GM18861 (cell line): Measurements from ENCODE around the gene C16orf74.

Experiments used
- ATAC-seq: cut with Tn5 transposase; IDR thresholded peaks from one replicate; pipeline ENCODE4 v1.9.1; 2021; ENCODE audit not compliant: unreplicated experiment

Gene C16orf74

DNA sequence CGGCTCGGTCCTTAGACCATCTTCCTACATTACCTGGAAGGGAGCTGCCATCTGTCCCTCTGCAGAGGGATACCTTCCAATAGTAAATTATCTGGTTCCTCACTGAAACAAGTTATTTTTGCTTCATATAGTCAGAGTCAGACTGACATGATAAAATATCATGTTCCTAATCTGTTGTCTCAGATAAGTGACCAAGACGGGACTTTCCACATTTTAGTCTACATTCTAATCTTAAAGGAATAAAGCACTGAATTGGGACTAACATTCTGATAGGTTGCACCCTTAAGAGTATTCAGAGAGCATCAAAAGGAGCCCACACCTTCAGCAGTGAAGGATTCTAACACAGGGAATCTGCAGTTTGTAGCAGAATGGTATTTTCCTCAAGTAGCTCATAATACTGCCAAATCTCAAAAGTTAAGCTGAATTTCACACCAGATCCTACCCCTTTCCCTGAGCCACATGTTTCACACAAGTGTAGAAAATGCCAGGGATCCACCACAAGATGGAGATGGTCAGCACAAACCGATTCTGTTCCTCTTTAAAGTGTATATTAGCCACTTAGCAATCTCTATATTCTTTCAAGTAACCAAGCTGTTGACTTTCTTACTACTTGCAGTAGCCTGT, 75.5 kb downstream of the C16orf74 start:
- no peak for ATAC-seq

DNA sequence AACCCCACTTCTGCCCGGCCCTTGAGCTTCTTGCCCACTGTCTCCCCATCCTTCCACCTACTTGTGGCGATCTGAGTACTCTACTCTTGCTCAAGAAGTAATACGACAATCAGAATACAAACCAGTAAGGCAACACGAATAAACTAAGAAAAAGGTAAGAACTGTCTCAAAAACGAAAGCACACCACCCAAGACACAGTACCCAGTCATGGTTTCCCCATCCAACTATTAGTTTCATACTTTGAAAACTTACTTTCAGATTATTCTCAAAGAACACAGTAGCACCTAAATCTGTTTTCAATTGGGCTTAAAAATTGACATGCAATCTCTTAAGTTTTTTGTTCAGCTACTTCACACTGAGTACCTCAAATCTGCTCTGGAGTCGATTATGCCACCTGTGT, 76.1 kb downstream of the C16orf74 start:
- ATAC-seq: no peak

DNA sequence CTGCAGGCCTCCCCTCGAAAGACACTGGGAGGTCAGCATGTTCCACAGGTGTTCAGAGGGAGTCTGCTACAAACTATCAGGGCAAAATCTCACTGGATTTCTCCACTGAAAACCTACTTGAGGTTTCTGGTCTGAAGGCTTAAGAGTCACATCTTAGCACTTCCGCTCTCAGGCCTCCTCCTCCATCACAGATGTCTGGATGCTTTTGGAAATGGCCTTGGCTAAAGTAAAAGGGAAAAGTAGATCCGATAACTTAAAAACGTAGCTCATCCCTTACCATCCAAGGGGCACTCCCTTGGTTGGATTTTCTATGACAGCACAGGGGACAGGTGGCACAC, 76.5 kb downstream of the C16orf74 start:
- ATAC-seq: no peak

DNA sequence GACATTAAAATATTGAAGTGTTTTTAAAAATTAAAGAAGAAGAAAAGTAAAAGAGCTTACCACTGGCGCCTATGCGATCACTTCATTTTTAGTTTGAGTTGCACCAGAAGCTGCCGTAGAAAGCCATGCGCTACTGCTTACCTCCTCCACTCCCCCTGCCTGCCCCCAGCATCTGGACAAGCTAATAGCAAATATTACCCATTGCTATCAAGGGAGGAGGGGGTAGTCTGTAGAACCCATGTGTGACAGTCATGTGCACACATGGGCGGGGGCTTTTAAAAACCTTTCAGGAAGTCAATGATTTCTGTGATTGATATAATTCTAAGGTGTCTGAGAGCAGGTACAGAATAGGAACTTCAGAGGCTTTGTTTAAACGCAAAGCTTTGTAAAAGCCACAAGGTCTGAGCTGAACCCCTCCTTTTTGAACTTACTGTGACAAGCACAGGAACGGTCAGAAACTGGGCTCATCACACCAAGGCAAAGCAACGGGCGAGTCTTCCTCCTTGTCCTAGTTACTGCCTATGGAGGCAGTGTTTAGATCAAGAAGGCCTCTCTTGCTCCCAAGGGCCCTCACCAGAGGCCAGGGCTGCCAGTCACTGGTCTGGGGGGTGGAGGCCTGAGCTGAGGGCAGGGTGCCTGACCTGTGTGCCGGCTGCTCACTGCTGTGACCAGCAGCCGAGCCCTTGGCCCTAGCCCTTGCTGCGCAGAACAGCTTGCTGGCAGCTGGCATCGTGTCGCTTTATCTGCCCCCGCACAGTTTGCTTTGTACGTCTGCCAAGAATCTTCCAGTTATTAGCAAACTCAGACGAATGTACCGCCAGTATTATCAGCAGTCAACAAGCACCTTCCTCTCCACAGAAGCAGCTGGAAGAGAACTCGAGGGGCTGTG, 77.1 kb downstream of the C16orf74 start:
- ATAC-seq: no peak

DNA sequence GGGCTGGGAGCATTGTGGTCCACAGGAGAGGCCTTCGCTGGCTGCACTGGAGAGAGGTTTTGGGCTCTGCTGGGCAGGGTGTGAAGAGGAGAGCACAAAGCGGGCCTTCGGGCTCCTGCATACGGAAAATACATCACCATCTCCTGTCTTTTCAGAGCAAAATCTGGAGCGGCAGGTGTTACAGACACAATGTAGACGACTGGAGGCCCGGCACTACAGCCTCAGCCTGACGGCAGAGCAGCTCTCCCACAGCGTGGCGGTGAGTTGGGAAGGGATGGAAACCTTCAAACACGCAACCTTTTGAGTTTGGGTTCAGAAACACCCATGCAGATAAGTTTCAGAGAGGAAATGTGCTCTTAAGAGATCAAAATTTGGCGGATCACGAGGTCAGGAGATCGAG, 80.1 kb downstream of the C16orf74 start:
- ATAC-seq: no peak

DNA sequence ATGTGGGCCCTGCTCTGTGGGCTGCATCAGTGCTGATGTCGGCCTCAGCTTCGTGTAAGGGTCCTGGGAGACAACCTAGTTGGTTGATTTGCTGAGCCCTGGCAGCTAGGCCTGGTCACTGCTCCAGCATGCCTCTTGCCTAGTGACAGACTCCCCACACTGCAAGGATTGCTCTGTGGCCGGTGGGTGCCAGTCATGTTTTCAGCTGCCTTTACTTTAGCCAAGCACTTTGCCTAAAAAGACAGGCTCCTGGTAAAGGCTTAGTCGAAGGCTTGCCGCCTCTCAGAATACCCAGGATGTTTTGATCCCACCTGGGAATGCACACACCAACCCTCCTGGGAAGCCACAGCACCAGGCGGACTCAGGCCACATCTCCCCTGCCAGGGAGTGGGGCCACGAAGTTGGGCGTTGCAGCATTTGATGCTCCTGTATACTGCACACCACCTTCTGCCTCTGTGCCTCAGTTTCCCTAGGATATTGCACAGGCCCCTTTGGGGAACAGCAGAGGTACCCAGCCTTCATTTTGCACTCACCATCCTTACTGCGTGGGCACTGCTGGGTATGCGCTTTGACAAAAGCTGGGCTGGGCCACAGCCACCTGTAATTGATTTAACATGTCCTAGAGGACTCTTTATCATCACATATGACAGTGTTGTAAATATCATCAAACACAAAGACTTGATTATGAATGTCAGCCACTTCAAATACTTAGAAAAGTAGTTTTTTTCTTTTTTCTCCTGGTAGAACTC, 82.0 kb downstream of the C16orf74 start:
- no peak for ATAC-seq

DNA sequence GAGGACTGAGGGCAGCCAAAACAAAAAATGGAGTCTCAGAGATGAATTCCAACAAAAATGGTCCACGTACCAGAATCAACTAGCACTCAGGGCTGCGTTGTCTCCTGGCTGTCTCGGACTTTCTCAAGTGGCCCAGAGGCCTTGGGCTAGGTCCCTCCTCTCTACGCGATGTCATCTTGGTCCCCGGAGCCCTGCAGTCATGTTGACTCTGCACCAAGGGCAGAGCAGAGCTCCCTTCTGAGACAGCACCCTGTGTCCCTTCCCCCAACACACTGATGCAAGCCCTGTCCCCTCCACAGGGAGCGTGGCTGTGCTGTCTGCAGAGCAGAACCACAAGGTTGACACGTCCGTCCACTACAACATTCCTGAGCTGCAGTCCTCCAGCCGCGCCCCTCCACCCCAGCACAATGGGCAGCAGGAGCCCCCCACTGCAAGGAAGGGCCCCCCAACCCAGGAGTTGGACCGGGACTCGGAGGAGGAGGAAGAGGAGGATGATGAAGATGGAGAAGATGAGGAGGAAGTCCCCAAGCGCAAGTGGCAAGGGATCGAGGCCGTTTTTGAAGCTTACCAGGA, 83.0 kb downstream of the C16orf74 start:
- ATAC-seq: no peak

DNA sequence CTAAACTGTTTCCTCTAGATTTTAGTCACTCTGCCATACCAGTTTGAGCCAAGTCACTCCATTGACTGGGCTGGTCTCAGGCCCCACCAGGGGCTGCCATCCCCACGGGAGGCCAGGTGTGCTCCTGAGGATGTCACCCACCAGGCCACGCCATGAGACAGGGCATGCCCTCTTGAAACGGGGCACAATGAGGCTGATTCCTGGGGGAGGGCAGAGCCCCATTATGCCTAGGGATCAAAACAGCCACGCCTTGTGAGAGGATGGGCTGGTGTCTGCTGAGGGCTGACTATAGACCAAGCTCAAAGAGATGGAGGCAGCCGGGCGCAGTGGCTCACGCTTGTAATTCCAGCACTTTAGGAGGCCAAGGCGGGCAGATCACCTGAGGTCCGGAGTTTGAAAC, 83.6 kb downstream of the C16orf74 start:
- ATAC-seq: no peak

DNA sequence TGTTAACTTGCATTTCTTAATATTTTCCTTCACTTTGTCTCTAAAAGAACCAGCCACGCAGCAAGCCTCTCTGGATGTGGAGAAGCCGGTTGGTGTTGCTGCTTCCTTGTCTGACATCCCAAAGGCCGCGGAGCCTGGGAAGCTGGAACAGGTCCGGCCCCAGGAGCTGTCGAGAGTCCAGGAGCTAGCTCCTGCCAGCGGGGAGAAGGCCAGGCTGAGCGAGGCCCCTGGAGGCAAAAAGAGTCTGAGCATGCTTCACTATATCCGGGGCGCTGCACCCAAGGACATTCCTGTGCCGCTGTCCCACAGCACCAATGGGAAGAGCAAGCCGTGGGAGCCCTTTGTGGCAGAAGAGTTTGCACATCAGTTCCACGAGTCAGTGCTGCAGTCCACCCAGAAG, 85.0 kb downstream of the C16orf74 start:
- ATAC-seq: no peak

DNA sequence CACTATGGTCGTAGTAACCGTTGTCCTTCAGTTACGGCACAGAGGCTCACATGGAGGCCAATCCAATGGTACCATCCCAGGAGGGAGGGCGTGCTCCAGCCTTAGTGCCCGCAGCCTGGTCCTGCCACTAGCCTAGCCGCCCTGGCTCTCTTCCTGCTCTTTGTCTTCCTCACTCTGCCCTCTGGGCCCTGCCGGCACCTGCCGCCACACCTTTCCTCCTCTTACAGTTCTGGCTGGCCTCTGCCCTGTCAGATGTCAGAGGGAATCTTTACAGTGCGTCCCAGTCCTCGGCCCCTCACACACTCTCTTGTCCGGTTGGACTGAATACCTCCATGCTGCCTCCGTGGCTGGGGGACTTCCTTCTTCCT, 85.5 kb downstream of the C16orf74 start:
- ATAC-seq: no peak

DNA sequence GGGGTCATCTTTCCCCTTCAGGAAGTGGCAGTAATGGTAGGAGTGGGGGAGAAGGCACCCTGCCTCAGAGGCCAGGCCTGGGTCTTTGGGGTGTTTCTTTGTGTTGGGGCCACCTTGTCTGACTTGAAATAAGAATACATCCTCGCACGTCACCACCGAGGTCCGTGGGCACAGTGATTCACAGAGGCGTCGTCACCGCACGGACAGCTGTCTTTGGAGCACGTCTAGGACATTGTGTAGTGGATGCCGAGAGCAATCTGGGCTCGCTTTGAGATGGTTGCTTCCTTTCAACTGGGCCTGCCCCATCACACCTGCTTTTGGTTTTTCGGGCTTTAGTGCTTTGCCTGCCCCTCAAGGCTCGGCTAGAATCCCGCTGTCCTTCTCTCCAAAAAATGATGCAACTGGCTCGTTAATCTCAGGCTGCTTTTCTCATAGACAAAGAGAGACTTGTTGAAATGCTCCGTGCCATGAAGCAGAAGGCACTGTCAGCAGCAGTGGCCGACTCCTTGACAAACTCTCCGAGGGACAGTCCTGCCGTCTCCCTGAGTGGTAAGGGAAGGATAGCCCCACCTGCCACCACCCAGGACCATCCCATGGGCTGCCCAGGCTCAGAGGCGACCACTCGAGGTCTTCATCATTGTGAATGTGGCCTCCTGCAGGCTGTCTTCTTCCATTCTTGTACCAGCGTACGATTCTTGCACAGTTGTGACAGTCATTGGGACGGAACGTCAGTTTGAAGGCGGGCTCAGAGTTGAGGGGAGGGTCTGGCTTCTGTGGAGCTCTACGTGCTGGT, 86.1 kb downstream of the C16orf74 start:
- ATAC-seq: no peak

DNA sequence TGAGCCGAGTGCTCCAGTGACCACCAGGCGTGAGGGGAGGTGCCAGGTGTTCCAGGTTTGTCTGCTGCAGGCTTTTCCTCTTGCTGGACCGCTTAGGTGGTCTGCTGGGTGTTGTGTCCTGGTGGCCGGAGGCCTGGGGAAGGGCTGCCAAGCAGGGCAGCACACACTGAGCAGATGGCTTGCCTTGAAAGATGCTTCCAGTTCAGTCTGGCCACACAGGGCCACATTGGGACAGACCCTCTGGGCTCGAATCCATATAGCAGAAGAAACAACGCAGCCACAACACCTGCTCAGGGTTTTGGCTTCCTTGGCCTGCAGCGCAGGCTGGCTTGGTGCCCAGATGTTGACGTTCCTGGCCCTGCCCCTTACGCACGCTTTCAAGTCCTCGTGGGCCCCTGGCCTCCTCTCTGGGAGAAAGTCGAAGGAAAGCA, 87.0 kb downstream of the C16orf74 start:
- no peak for ATAC-seq

DNA sequence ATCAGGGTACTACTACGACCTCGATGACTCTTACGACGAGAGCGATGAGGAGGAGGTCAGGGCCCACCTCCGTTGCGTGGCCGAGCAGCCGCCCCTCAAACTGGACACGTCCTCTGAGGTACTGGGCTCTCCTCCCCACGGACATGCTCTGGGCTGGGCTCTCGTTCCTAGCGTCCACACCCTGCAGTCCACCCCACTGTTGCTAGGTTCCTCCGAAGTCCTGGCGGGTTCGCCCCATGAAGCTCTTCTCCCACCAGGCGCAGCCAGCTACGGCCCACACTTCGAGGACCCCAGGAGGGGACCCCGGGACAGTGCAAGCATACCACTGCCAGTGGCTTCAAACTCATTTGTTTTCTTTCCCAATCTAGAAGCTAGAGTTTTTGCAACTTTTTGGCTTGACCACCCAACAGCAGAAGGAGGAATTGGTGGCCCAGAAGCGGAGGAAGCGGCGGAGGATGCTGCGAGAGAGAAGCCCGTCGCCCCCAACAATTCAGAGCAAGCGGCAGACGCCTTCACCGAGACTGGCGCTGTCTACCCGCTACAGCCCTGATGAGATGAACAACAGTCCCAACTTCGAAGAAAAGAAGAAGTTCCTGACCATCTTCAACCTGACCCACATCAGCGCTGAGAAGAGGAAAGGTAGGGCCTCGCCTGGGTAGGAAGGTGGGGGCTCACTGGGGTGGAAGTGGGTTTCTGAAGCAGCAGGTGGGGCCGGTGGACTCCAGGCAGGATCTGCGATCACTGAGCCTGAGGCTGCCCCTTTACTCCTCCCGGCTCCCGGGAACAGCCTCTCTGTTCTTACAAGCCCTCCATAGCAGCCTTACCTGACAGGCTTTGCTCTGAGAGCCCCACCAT, 87.7 kb downstream of the C16orf74 start:
- no peak for ATAC-seq

DNA sequence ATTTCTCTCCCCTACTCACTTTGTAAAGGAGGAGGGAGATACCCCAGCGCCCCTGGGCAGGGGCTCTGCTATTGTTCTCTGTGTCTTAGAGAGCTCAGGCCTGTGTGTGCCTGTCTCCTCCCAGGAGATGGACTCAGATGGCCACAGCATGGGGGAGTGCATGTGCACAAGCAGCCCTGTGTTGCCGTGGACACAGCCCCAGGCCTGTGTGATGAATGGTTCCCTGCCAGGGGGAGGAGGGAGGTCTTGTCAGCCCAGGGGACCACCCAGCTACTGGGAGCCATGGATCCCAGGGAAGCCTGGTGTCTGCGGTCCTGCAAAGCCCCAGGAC, 88.4 kb downstream of the C16orf74 start:
- ATAC-seq: no peak

DNA sequence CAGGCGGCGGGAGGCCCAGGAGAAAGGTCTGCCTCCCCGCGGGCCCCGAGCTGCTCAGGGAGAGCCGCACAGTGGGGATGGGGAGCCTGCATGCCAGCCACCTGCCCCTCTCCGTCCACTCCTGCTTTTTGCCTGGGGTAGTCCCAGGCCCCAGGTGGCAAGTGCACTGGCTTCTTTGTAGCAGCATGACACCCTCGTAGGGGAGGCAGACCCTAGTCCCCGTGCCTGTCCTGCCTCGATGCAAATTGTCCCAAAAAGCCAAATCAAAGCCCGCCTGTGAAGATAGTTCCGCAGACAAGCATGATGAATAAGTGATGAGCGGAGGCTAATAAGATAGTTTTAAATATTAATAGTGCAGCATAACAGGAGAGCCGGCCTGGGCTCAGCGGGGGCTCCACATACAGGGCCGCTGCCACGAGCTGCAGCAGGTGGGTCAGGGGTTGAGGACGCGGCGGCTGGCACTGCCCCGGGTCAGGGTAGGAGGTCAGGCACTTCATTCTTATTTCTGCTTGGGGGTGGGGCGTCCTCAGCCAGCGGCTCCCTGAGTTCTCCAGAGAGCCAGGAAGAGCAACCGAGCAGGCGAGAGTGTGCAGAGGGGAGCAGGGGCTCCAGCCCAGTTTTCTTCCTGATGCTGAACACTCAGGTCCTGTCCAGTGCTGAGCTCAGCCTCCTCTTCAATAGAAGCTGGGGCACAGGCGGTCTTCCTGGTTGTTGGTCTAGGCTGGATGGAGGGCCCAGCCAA, 89.0 kb downstream of the C16orf74 start:
- ATAC-seq: no peak

DNA sequence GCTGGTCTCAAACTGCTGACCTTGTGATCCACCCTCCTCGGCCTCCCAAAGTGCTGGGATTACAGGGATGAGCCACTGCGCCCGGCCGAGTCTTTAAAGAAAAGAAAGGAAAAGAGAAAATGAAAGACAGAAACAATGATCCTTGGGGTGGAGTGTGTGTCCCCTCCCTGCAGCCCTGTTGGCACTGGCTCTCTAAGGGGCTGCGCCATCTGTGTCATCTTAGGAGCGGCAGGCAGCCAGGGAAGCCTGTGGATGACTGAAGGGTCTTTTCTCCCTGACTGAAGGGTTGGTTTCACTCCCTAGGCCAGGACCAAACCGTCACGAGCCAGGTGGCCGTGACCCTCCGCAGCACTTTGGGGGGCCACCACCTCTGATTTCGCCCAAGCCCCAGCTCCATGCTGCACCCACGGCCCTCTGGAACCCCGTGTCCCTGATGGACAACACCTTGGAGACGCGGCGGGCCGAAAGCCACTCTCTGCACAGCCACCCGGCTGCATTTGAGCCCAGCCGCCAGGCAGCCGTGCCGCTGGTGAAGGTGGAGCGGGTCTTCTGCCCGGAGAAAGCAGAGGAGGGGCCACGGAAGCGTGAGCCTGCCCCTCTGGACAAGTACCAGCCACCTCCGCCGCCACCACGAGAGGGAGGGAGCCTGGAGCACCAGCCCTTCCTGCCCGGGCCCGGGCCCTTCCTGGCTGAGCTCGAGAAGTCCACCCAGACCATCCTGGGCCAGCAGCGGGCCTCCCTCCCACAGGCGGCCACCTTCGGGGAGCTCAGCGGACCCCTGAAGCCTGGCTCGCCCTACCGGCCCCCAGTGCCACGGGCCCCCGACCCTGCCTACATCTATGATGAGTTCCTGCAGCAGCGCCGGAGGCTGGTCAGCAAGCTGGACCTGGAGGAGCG, 89.8 kb downstream of the C16orf74 start:
- ATAC-seq: no peak

DNA sequence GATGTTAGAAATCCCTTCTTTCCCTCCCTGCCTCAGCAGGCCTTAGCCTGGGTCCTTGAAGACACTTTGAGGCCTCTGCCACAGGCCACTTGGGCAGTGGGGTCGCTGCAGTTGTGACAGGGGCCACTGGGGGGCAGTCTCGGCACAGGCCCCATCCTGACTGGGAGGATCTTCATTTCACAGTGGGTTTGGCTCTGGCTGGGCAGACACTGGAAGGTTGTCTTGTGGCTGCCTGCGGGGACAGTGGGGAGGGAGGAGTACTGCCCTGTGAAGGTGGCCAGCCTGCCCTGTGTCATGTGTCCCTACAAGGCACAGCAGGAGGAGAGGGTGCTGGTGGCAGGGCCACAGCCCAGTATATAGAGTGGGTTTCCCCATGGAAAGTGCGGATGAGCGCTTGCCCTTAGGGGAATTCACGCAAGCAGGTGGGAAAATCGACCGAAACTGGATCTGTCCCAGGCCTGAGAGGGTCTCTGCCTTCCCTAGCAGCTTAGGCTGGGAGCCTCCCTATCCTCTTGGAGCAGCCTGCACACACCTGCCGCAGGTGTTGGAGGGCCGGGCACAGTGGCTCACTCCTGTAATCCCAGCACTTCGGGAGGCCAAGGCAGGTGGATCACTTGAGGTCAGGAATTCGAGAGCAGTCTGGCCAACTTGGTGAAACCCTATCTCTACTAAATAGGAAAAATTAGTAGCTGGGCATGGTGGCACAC, 90.9 kb downstream of the C16orf74 start:
- no peak for ATAC-seq

DNA sequence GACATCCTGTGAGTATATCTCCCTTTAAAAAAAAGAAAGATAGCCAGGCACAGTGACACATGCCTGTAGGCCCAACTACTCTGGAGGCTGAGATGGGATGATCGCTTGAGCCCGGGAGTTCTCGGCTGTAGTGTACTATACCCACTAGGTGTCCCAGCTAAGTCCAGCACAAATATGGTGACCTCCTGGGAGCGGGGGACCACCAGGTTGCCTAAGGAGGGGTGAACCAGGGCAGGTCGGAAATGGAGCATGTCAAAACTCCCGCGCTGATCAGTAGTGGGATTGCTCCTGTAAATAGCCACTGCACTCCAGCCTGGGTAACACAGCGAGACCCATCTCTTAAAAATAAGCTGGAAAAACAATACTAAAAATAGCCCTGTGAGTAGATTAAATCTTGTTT, 91.6 kb downstream of the C16orf74 start:
- ATAC-seq: no peak
